SK-N-MC (cell line): ENCODE measurements around the gene SF1.

Experiments used
- DNase-seq: peaks from one replicate; pipeline ENCODE4 v3.0.0-alpha.2; 2011; ENCODE audit warnings: low read depth, low spot score
- H3K27ac ChIP-seq: fragments of 200-600 bp; sonication (generic); 2 replicates; pipeline ENCODE4 v1.5.1; 2016; ENCODE audit warnings: mixed run types
- H3K36me3 ChIP-seq: fragments of 200-600 bp; sonication (generic); 2 replicates; pipeline ENCODE4 v1.6.1; 2017; ENCODE audit warnings: antibody characterized with exemption, low read length, mixed read lengths; ENCODE audit not compliant: insufficient read depth
- H3K4me3 ChIP-seq: fragments of 200-600 bp; sonication (generic); 2 replicates; pipeline ENCODE4 v1.5.1; 2016
- H3K9ac ChIP-seq: fragments of 200-600 bp; sonication (generic); 2 replicates; pipeline ENCODE4 v1.8.0; 2017; ENCODE audit warnings: mixed run types, mixed read lengths; ENCODE audit not compliant: insufficient read length
- H3K9me3 ChIP-seq: fragments of 200-600 bp; sonication (generic); 2 replicates; pipeline ENCODE4 v1.6.1; 2017; ENCODE audit warnings: low read depth, mild to moderate bottlenecking, antibody characterized with exemption, low read length, moderate library complexity, mixed read lengths
- EZH2 ChIP-seq: fragments of 200-600 bp; sonication (generic); IDR thresholded peaks from one replicate; pipeline ENCODE4 v1.6.1; 2017; ENCODE audit warnings: antibody characterized with exemption
- FOXP2 ChIP-seq: optimal IDR thresholded peaks from 2 replicates; pipeline ENCODE3; 2011; ENCODE audit warnings: mild to moderate bottlenecking, moderate library complexity; ENCODE audit not compliant: insufficient read depth; ENCODE audit errors: extremely low read length, control extremely low read depth
- POLR2AphosphoS5 ChIP-seq: IDR thresholded peaks from 2 replicates; pipeline ENCODE4 v1.6.1; 2012; ENCODE audit warnings: mild to moderate bottlenecking, low read depth, low read length, borderline replicate concordance

Gene SF1

DNA sequence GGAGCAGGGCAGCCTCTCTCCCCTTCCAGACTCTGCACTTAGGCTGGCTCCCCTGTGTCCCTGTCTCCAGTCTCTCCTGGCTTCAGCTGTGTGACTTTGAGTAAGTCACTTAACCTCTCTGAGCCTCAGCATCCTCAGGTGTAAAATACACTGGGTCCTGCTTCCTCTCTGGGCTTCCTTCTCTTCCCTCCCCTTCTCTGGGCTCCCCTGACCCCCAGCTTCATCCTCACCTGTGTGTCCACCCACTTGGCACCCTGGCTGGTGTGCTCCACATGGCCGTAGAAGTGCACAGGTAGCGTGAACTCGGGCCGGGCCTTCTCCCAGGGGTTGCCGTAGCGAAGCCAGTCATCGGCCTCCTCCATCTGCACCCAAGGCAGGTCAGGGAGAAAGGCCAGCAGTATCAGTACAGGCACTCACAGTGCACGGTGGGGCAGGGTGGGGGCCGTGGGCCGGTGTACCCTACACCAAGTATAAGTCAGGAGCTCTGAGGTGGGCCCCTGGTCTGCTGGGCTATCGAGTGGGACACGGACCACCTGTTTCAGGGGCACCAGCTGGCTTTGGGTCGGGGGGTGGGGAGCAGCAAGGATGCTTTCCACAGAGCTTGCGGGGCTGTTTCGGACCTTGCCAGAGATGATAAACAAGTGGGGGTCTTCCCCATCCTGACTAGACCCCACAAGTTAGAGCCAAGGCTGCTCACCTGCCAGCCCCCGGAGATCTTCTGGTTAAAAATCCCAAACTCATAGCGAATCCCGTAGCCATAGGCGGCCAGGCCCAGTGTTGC is 20.6 kb downstream of the SF1 start:
- TF ChIP-seq FOXP2 (no peak), POLR2AphosphoS5 (no peak)
- Histone ChIP-seq H3K9me3 (no peaks in the 10 kb centered on the region), H3K36me3 (peaks cover 3% of the 10 kb centered on the region), H3K9ac (no peak overlapping the region), H3K27ac (no peak overlapping the region), H3K4me3 (no peak overlapping the region)
- no peak for DNase-seq

DNA sequence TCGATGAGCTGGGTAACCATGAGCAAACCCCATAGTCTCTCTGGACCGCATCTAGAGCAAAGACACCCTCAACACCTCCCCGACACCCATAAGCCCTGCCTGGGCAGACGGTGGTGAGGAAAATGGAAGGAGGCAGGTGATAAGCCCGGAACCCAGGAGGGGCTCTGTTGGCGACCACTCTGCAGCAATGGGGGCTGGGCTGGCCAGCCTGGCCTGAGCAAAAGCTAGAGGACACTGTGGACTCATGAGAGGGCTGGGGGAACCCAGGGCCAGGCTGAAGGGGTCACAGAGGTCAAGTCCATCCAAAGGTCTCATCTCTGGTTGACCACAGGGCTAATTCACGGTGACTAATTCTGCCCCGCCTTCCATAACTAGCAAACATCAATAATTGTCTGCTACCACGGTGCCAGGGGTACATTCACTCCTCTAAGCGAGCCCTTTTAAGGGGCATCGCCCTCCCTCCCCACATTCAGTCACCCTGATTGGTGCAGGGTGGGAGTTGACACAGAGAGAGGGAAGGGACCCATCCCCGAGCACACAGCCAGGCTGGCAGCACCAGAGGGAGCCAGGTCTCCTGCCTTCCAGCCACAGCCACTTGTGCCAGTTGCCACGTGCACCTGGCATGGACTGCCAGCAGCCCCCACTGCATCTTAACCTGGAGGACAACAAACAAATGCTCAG is 22.5 kb downstream of the SF1 start:
- no peak overlapping the region for H3K27ac ChIP-seq
- no peak overlapping the region for H3K4me3 ChIP-seq
- TF ChIP-seq POLR2AphosphoS5 (no peak), FOXP2 (no peak), EZH2 (no peak)
- no peak overlapping the region for H3K9ac ChIP-seq
- H3K36me3 ChIP-seq = no peaks in the 10 kb centered on the region
- DNase-seq = no peak
- H3K9me3 ChIP-seq = no peaks in the 10 kb centered on the region

DNA sequence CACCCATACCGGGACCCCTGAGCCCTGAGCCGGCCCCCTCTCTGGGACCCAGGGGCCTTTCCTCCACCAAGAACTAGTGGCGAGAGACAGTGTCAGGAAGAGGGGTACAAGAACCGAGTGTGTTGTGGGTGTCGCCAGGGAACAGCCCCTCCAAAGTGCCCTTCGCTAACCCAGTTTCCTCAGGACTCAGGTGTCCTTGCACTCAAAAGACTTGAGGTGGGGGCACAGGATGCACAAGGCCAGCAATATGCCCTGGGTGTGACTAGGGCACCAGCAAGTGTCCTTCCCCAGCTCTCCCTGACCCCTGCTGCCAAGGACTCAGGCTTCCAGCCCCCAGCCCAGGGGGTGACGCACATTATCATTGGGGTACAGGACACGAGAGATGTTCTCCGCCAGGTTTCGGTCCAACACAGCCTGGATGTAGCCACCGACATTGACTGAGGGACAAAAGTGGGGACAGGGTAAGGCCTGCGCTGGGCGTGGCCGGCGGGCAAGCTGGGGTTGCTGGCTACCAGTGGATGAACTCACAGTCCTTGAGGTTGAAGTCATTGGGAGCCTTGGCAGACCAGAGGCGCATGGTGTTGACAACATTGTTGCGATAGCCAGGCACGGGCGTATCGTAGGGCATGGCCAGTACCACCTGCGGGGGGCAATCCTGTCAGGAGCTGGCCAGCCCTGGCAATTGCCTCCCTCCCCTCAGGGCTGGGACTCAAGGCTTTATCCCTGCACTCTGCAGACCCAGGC is 23.3 kb downstream of the SF1 start:
- Histone ChIP-seq H3K27ac (no peak overlapping the region), H3K9me3 (no peaks in the 10 kb centered on the region), H3K36me3 (no peaks in the 10 kb centered on the region), H3K9ac (no peak overlapping the region), H3K4me3 (no peak overlapping the region)
- TF ChIP-seq FOXP2 (no peak), EZH2 (no peak), POLR2AphosphoS5 (no peak)
- no peak for DNase-seq

DNA sequence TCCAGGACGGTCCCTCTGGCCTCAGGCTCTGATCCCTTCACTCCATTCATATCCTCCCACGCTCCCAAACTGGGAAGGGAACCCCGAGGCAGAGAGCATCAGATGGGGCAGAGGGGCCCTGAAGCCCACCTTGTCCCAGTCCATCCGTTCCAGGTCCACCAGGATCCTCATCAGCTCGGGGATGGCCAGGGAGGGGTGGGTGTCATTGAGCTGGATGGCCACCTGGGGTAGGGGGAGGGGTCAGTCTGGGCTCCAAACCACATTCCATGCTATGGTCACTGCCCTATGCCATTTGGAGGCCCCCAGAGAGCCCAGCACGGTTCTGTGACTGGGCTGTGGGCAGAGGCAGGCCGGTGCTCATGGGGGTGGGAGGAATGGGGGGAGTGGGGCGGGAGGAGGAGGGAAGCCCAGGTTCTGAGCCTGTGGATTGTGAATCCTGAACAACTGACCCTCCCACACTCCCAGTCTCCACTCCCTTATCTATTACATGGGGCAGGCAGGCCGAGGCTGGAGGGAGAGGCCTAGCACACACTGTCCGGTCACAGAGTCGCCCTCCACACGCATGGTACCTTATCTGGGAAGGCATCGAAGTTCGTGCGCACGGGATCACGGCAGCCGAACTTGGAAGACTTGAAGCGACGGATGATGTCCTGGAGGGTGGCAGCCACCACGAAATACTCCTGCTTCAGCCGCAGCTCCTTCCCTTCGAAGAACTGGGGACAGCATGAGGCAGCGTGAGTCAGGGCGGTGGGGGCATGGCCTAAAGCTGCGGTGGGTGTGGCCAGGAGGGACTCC is 24.0 kb downstream of the SF1 start:
- DNase-seq = no peak
- Histone ChIP-seq H3K27ac (no peak overlapping the region), H3K9ac (no peak overlapping the region), H3K36me3 (no peaks in the 10 kb centered on the region), H3K9me3 (no peaks in the 10 kb centered on the region), H3K4me3 (no peak overlapping the region)
- TF ChIP-seq EZH2 (no peak), FOXP2 (no peak), POLR2AphosphoS5 (no peak)

DNA sequence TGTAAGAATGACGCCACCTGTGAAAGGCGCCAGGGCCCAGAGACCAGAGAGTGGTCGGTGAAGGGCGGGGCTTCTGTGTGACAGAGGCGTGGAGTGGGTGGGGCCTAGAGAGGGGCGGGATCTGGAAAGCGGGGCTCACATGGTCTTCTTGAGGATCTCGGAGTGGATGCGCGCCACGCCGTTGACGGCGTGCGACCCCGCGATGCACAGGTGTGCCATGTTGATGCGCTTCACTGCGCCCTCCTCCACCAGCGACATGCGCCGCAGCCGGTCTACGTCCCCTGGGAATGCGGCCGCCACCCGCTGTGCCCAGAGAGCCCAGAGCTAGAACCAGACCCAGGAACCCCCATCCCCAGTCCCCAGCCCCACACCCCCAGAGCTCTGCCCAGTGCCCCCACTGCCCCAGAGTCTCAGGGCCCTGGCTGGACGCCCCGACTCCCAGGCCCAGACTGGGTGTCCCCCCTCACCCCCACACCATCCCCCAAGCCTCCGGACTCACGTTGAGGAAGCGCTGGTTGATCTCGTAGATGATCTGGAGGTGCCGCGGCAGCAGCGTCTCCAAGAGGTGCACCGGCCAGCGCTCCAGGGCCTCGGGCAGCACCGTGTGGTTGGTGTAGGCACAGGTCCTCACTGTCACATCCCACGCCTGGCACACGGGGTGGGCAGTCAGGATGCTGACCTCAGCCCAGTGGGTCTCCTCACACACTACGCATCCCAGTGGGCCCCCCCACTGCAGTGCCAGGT is 24.8 kb downstream of the SF1 start:
- TF ChIP-seq POLR2AphosphoS5 (no peak), FOXP2 (no peak), EZH2 (no peak)
- DNase-seq = no peak
- Histone ChIP-seq H3K9me3 (no peaks in the 10 kb centered on the region), H3K9ac (no peak overlapping the region), H3K36me3 (no peaks in the 10 kb centered on the region), H3K27ac (no peak overlapping the region), H3K4me3 (no peak overlapping the region)

DNA sequence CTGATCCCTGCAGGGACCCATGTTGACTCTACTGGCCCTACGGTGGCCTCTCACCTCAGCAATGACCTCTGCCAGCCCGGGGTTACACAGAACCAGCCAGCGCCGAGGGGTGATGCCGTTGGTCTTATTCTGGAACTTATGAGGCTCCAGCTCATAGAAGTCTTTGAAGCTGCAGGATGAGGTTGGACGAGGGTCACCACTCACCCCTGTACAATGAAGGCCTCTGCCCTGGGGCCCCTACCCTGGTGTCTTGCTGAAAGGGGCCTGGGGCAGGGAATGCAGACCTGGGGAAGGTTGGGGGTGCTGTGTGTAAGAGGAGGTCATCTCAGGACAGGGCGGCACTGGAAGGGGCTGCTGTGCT is 25.3 kb downstream of the SF1 start:
- no peak for DNase-seq
- TF ChIP-seq EZH2 (no peak), FOXP2 (no peak), POLR2AphosphoS5 (no peak)
- Histone ChIP-seq H3K9ac (no peak overlapping the region), H3K36me3 (no peaks in the 10 kb centered on the region), H3K9me3 (no peaks in the 10 kb centered on the region), H3K27ac (no peak overlapping the region), H3K4me3 (no peak overlapping the region)

DNA sequence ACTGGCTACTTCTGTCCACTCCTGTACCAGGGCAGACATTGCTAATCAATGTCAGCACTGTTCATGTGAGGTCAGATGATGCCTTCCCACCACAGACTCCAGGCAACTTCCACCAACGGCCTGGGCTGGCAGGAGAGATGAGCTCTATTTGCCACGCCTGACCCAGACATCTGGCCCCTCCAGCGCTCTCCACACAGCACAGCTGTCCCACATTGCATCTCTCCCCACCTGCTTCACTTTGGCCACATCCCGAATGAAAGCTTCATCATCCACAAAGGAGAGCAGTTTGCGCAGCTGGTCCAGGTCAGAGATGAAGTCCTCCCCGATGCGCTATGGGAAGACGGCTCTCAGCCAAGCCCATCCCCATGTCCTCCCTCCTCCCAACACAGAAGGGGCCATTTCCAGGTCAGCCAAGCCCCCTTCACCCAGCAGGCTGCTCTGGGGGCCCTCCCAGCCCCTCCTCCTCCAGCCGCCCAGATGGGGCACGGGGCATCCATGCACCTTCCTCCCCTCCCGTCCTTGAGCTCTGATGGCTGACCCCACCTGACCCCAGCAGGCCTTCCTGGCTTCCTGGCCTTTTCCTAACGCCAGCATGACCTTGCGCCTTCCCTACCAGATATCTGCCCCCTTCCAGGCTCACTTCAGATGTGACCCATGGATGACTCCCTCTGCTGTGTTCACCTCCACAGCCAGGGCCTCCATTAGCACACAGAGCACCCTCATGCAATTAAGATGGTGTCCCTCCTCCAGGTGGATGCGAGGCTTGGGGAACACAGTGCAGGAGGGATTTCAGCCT is 26.0 kb downstream of the SF1 start:
- H3K9me3 ChIP-seq = no peaks in the 10 kb centered on the region
- H3K36me3 ChIP-seq = no peaks in the 10 kb centered on the region
- H3K27ac ChIP-seq = no peak overlapping the region
- H3K9ac ChIP-seq = no peak overlapping the region
- no peak for DNase-seq
- TF ChIP-seq POLR2AphosphoS5 = no peak
- no peak for TF ChIP-seq FOXP2
- TF ChIP-seq EZH2 = no peak
- no peak overlapping the region for H3K4me3 ChIP-seq
